HEK293 (cell line): ENCODE results near the gene SLC10A7.

Source experiments
- CTCF ChIA-PET: fragments of 350-600 bp; formaldehyde crosslinking; extraction: SDS; loops from one replicate; lab custom pipeline; 2021; ENCODE audit warnings: antibody characterized with exemption; lab: Yijun Ruan, JAX
- POLR2A ChIA-PET: fragments of 300-600 bp; formaldehyde crosslinking; extraction: SDS; loops from one replicate; lab custom pipeline; 2020; ENCODE audit warnings: antibody characterized with exemption, inconsistent platforms; lab: Yijun Ruan, JAX
- H3K27ac ChIP-seq: fragments of 200-500 bp; sonication (Bioruptor generic); 2 replicates; pipeline ENCODE4 v1.5.1; 2014; ENCODE audit warnings: low read depth, low read length, control low read depth, inconsistent platforms; ENCODE audit errors: extremely low read depth
- H3K36me3 ChIP-seq, 2 experiments: fragments of 200-500 bp in 1 of 2; sonication (Bioruptor generic) in 1 of 2; 1 replicate in 1 of 2; 2 replicates in 1 of 2; pipeline ENCODE4 v1.5.1; 2014 to 2017; ENCODE audit warnings: inconsistent platforms in 2 of 2, low read length in 2 of 2; ENCODE audit not compliant: control insufficient read depth in 2 of 2, insufficient read depth in 1 of 2
- H3K4me1 ChIP-seq: fragments of 200-500 bp; sonication (Bioruptor generic); 2 replicates; pipeline ENCODE4 v1.5.1; 2014; ENCODE audit warnings: mild to moderate bottlenecking, low read length, inconsistent platforms; ENCODE audit not compliant: control insufficient read depth, insufficient read depth
- H3K4me3 ChIP-seq: 2 replicates; pipeline ENCODE4 v1.5.1; 2011; ENCODE audit warnings: low read depth, mild to moderate bottlenecking, control low read depth, low read length, moderate library complexity
- H3K9me3 ChIP-seq: fragments of 200-500 bp; sonication (Bioruptor generic); 2 replicates; pipeline ENCODE4 v1.5.1; 2014; ENCODE audit warnings: low read depth, low read length, inconsistent platforms; ENCODE audit not compliant: control insufficient read depth, insufficient read depth
- BCL11B ChIP-seq: fragments of 450-650 bp; formaldehyde crosslinking; IDR thresholded peaks from 2 replicates; pipeline ENCODE4 v1.5.1; 2016; ENCODE audit warnings: low read depth, missing biosample characterization, missing genetic modification characterization
- GLI2 ChIP-seq: fragments of 450-650 bp; formaldehyde crosslinking; IDR thresholded peaks from 2 replicates; pipeline ENCODE4; 2017; ENCODE audit warnings: missing biosample characterization, missing genetic modification characterization, low read depth, borderline replicate concordance
- GLIS1 ChIP-seq: fragments of 450-650 bp; formaldehyde crosslinking; IDR thresholded peaks from 2 replicates; pipeline ENCODE4 v1.5.1; 2016; ENCODE audit warnings: missing biosample characterization, missing genetic modification characterization
- HOXD13 ChIP-seq: sonication (generic); formaldehyde crosslinking; IDR thresholded peaks from 2 replicates; pipeline ENCODE4 v1.8.0; 2022; ENCODE audit warnings: missing genetic modification reagents, borderline replicate concordance
- MYNN ChIP-seq: fragments of 450-650 bp; formaldehyde crosslinking; IDR thresholded peaks from 2 replicates; pipeline ENCODE4 v1.5.1; 2016; ENCODE audit warnings: missing biosample characterization, missing genetic modification characterization, borderline replicate concordance
- SCRT1 ChIP-seq: fragments of 450-650 bp; formaldehyde crosslinking; IDR thresholded peaks from 2 replicates; pipeline ENCODE4 v1.5.1; 2016; ENCODE audit warnings: missing biosample characterization, missing genetic modification characterization, borderline replicate concordance
- SCRT2 ChIP-seq: fragments of 450-650 bp; formaldehyde crosslinking; IDR thresholded peaks from 2 replicates; pipeline ENCODE4 v1.5.1; 2016; ENCODE audit warnings: missing biosample characterization, missing genetic modification characterization
- TRIM28 ChIP-seq: IDR thresholded peaks from 2 replicates; pipeline ENCODE4 v1.6.1; 2011; ENCODE audit warnings: low read length, control low read depth, borderline replicate concordance
- WT1 ChIP-seq: fragments of 450-650 bp; formaldehyde crosslinking; IDR thresholded peaks from 2 replicates; pipeline ENCODE4 v1.5.1; 2016; ENCODE audit warnings: missing biosample characterization, missing genetic modification characterization
- ZBTB17 ChIP-seq: fragments of 450-650 bp; formaldehyde crosslinking; IDR thresholded peaks from 2 replicates; pipeline ENCODE4 v1.5.1; 2016; ENCODE audit warnings: missing biosample characterization, missing genetic modification characterization
- ZIC2 ChIP-seq: fragments of 450-650 bp; formaldehyde crosslinking; IDR thresholded peaks from 2 replicates; pipeline ENCODE4 v1.5.1; 2016; ENCODE audit warnings: missing biosample characterization, missing genetic modification characterization
- ZNF239 ChIP-seq: fragments of 450-650 bp; formaldehyde crosslinking; IDR thresholded peaks from 2 replicates; pipeline ENCODE4 v1.5.1; 2016; ENCODE audit warnings: missing biosample characterization, missing genetic modification characterization
- ZNF433 ChIP-seq: fragments of 450-650 bp; formaldehyde crosslinking; IDR thresholded peaks from 2 replicates; pipeline ENCODE4 v1.5.1; 2016; ENCODE audit warnings: missing biosample characterization, missing genetic modification characterization, low read depth
- ZNF501 ChIP-seq: fragments of 450-650 bp; formaldehyde crosslinking; IDR thresholded peaks from 2 replicates; pipeline ENCODE4 v1.5.1; 2016; ENCODE audit warnings: missing biosample characterization, missing genetic modification characterization
- ZNF558 ChIP-seq: fragments of 450-650 bp; formaldehyde crosslinking; IDR thresholded peaks from 2 replicates; pipeline ENCODE4 v1.5.1; 2016; ENCODE audit warnings: missing biosample characterization, missing genetic modification characterization
- ZNF600 ChIP-seq: fragments of 450-650 bp; formaldehyde crosslinking; IDR thresholded peaks from 2 replicates; pipeline ENCODE4 v1.5.1; 2016; ENCODE audit warnings: missing biosample characterization, missing genetic modification characterization
- ZNF624 ChIP-seq: fragments of 450-650 bp; formaldehyde crosslinking; IDR thresholded peaks from 2 replicates; pipeline ENCODE4 v1.5.1; 2017; ENCODE audit warnings: missing biosample characterization, missing genetic modification characterization
- ZNF626 ChIP-seq: fragments of 450-650 bp; sonication (Bioruptor Pico); formaldehyde crosslinking; IDR thresholded peaks from 2 replicates; pipeline ENCODE4 v1.5.1; 2018; ENCODE audit warnings: missing biosample characterization, missing genetic modification characterization, inconsistent platforms
- ZNF76 ChIP-seq: fragments of 450-650 bp; formaldehyde crosslinking; IDR thresholded peaks from 2 replicates; pipeline ENCODE4; 2016; ENCODE audit warnings: low read depth, missing biosample characterization, missing genetic modification characterization, borderline replicate concordance
- ZNF776 ChIP-seq: fragments of 450-650 bp; formaldehyde crosslinking; IDR thresholded peaks from 2 replicates; pipeline ENCODE4 v1.5.0; 2017; ENCODE audit warnings: missing biosample characterization, missing genetic modification characterization, borderline replicate concordance
- ZNF777 ChIP-seq: fragments of 450-650 bp; formaldehyde crosslinking; IDR thresholded peaks from 2 replicates; pipeline ENCODE4 v1.5.1; 2017; ENCODE audit warnings: missing biosample characterization, missing genetic modification characterization, borderline replicate concordance
- TF ChIP-seq, protein P1 (sequence below): fragments of 450-650 bp; formaldehyde crosslinking; IDR thresholded peaks from 2 replicates; pipeline ENCODE4 v1.5.1; 2017; ENCODE audit warnings: missing biosample characterization, missing genetic modification characterization
- TF ChIP-seq, protein P2 (sequence below): fragments of 450-650 bp; formaldehyde crosslinking; IDR thresholded peaks from 2 replicates; pipeline ENCODE4 v1.5.1; 2017; ENCODE audit warnings: missing biosample characterization, missing genetic modification characterization
- TF ChIP-seq, protein P3 (sequence below): fragments of 450-650 bp; IDR thresholded peaks from 2 replicates; pipeline ENCODE4 v1.5.1; 2018; ENCODE audit warnings: missing biosample characterization, mild to moderate bottlenecking, missing genetic modification characterization

SLC10A7 gene

DNA sequence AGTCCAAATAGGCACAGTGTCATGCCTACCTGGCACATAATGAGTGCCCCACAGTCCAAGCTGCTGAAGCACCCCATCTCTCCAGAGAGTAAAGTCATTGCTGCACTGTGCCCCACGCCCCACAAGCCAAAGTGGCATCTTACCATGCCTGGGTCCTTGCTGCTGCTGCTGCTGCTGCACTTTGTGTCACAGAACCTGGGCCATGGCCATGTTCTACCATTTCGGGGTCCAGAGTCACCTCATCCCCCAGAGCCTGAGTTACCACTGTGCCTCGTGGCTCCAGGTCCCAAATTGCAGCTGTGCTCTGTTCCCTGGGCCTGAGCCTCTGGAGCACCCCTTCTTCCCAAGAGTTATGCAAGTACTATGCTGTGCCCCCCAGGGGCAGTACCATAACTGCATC, 40.5 kb downstream of the SLC10A7 start:
- no peak for TF ChIP-seq ZNF624 (tag by site-specific recombination)
- no peak for TF ChIP-seq ZNF776 (tag by site-specific recombination)
- TF ChIP-seq ZNF433 (tag by site-specific recombination): no peak
- TF ChIP-seq MYNN: no peak
- no peak for TF ChIP-seq HOXD13 (CRISPR knock-in tag)
- TF ChIP-seq ZNF76: no peak
- no peak for TF ChIP-seq ZNF626
- no peak for TF ChIP-seq WT1 (tag by site-specific recombination)
- Histone ChIP-seq H3K4me1 (0 out of 2 replicates have a peak, but pooled peaks cover 9% of the 10 kb centered on the region), H3K27ac (no peak overlapping the region), H3K36me3 (no peaks in the 10 kb centered on the region), H3K9me3 (no peaks in the 10 kb centered on the region), H3K4me3 (no peak overlapping the region)
- ChIA-PET POLR2A (no interaction called here), CTCF (no interaction called here)

DNA sequence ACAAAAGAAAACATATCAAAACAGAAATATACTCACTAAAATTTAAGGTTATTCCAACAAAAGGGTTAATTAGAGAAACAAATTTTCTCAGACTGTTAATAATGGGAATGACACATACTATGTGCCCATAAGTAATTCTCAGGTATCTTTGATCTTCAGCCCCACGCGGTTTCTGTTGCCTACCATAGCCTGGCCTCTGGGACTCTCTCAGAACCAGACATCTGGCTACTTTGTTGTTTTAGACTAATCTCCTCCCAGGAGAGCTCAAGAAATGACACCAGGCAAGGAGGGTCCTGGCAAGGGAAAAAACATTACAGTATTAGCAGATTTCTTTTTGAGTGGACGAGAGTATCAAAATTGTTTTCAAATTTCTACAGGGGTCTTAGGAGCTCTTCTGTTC, 43.7 kb downstream of the SLC10A7 start:
- ChIA-PET CTCF (no interaction called here), POLR2A (no interaction called here)
- H3K4me3 ChIP-seq: no peak overlapping the region
- TF ChIP-seq ZNF777 (no peak), ZNF600 (tag by site-specific recombination) (no peak), ZNF501 (no peak), GLI2 (no peak), ZNF558 (tag by site-specific recombination) (no peak), ZBTB17 (tag by site-specific recombination) (no peak)
- TF ChIP-seq, protein P1, sequence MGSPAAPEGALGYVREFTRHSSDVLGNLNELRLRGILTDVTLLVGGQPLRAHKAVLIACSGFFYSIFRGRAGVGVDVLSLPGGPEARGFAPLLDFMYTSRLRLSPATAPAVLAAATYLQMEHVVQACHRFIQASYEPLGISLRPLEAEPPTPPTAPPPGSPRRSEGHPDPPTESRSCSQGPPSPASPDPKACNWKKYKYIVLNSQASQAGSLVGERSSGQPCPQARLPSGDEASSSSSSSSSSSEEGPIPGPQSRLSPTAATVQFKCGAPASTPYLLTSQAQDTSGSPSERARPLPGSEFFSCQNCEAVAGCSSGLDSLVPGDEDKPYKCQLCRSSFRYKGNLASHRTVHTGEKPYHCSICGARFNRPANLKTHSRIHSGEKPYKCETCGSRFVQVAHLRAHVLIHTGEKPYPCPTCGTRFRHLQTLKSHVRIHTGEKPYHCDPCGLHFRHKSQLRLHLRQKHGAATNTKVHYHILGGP (tag by site-specific recombination): no peak
- no peaks in the 10 kb centered on the region for H3K9me3 ChIP-seq
- H3K27ac ChIP-seq: no peak overlapping the region
- 0 out of 2 replicates have a peak, but pooled peaks cover 9% of the 10 kb centered on the region for H3K4me1 ChIP-seq
- no peaks in the 10 kb centered on the region for H3K36me3 ChIP-seq

DNA sequence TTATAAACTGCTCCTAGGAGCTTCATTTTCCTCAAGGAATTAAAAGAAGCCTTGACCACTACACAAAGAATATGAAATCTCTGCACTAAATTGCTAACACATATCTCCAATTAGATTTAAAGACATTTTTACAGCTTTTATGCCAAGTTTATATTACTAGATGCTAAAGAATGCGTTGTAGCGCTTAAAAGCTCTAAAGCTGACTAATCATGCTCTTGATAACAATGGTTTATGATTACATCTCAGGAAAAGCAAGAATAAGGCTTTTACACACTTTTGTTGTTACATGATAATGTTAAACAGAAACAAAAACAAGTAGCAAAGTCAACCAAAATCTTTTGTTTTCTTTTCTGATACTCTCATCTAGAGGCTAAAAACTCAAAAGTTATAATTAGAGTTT, 44.7 kb downstream of the SLC10A7 start:
- CTCF ChIA-PET: interaction anchor here (0.7 kb wide), 1 partner anchor 620 kb away, joined by 3 read pairs; no protein-coding TSS in a partner anchor
- Histone ChIP-seq H3K4me1 (peaks cover 11% of the 10 kb centered on the region; the same call in 1 of the 2 replicates), H3K4me3 (no peak overlapping the region), H3K36me3 (no peaks in the 10 kb centered on the region), H3K9me3 (no peaks in the 10 kb centered on the region), H3K27ac (no peak overlapping the region)
- TF ChIP-seq ZNF626 (no peak), ZNF239 (tag by site-specific recombination) (no peak)
- TF ChIP-seq, protein P2, sequence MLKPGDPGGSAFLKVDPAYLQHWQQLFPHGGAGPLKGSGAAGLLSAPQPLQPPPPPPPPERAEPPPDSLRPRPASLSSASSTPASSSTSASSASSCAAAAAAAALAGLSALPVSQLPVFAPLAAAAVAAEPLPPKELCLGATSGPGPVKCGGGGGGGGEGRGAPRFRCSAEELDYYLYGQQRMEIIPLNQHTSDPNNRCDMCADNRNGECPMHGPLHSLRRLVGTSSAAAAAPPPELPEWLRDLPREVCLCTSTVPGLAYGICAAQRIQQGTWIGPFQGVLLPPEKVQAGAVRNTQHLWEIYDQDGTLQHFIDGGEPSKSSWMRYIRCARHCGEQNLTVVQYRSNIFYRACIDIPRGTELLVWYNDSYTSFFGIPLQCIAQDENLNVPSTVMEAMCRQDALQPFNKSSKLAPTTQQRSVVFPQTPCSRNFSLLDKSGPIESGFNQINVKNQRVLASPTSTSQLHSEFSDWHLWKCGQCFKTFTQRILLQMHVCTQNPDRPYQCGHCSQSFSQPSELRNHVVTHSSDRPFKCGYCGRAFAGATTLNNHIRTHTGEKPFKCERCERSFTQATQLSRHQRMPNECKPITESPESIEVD (tag by site-specific recombination): peak; percentile 67; the same call in 1 of the 2 replicates
- POLR2A ChIA-PET: no interaction called here

DNA sequence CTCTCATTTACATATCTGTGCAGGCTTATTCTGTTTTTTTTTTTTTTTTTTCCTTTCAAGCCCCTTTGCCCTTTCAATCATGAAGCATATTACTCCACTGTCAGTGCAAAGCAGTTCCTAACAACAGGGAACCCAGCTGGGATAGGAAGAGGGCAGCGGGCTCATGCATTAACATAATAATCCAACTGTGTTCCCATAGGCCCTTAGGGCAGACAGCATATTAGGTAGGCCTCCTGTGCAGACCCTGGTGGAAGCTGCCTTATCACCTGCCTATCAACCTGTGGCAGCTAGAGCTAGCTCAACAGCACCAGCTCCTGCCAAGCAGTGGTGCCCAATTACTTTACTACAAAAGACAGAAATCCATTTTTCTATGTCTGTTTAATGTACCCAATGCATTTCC, 49.3 kb downstream of the SLC10A7 start:
- ChIA-PET CTCF (interaction anchor here (0.6 kb wide), 1 partner anchor 68 kb away, joined by 3 read pairs; no protein-coding TSS in a partner anchor), POLR2A (no interaction called here)
- H3K36me3 ChIP-seq: no peaks in the 10 kb centered on the region
- no peak overlapping the region for H3K27ac ChIP-seq
- no peak overlapping the region for H3K4me3 ChIP-seq
- no peaks in the 10 kb centered on the region for H3K9me3 ChIP-seq
- H3K4me1 ChIP-seq: peaks cover 9% of the 10 kb centered on the region; the same call in 1 of the 2 replicates
- TF ChIP-seq TRIM28 (0 out of 2 replicates have a peak, but pooled peaks have one; percentile 45), SCRT1 (tag by site-specific recombination) (peak; percentile 73; the same call in 1 of the 2 replicates), GLIS1 (tag by site-specific recombination) (no peak), ZIC2 (tag by site-specific recombination) (peak; percentile 82), SCRT2 (tag by site-specific recombination) (peak; percentile 88), BCL11B (tag by site-specific recombination) (no peak)
- TF ChIP-seq, protein P3, sequence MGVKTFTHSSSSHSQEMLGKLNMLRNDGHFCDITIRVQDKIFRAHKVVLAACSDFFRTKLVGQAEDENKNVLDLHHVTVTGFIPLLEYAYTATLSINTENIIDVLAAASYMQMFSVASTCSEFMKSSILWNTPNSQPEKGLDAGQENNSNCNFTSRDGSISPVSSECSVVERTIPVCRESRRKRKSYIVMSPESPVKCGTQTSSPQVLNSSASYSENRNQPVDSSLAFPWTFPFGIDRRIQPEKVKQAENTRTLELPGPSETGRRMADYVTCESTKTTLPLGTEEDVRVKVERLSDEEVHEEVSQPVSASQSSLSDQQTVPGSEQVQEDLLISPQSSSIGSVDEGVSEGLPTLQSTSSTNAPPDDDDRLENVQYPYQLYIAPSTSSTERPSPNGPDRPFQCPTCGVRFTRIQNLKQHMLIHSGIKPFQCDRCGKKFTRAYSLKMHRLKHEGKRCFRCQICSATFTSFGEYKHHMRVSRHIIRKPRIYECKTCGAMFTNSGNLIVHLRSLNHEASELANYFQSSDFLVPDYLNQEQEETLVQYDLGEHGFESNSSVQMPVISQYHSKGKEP: 0 out of 2 replicates have a peak, but pooled peaks have one; percentile 19
